Ureter (tissue), 1 donor: ENCODE measurements around the gene ZNF521. TPM values are rescaled to one million over a fixed set of nuclear protein-coding genes. Genes with fewer than 3 reads are reported as not detected.

Experiments
- DNase-seq: peaks from one replicate; pipeline ENCODE4 v3.0.0-alpha.2; 2020; ENCODE audit warnings: low spot score
- total RNA-seq: library from RNA; stranded (reverse); gene quantifications from one replicate; pipeline ENCODE4 v1.2.4, GENCODE V29; 2023
- donor health status: DM: yes; HTN: yes; CAD: no.

ZNF521 gene
- total RNA-seq, 1 donor from 2014 or later, result 11.6 TPM

- no peak for DNase-seq
Measured at GRCh38 chr18:25225151-25225550, 126.8 kb downstream of the ZNF521 start.

- no peak for DNase-seq
Measured at GRCh38 chr18:25223899-25224886, 127.8 kb downstream of the ZNF521 start.

- DNase-seq, result no peak
Measured at GRCh38 chr18:25223211-25223610, 128.8 kb downstream of the ZNF521 start.

- DNase-seq, result no peak
Measured at GRCh38 chr18:25222648-25223047, 129.3 kb downstream of the ZNF521 start.

- DNase-seq, result no peak
Measured at GRCh38 chr18:25210622-25211021, 141.3 kb downstream of the ZNF521 start.

- no peak for DNase-seq
Measured at GRCh38 chr18:25192065-25192464, 159.9 kb downstream of the ZNF521 start.

GRCh38 chr18:25190472-25190871, 161.5 kb downstream of the ZNF521 start:
- no peak for DNase-seq

GRCh38 chr18:25189391-25190185, 162.4 kb downstream of the ZNF521 start:
- no peak for DNase-seq

- DNase-seq, result no peak
Measured at GRCh38 chr18:25187521-25188192, 164.3 kb downstream of the ZNF521 start.

GRCh38 chr18:25186871-25187270, 165.1 kb downstream of the ZNF521 start:
- DNase-seq, result no peak

- DNase-seq, result no peak
Measured at GRCh38 chr18:25181993-25182392, 170.0 kb downstream of the ZNF521 start.

GRCh38 chr18:25181581-25181980, 170.4 kb downstream of the ZNF521 start:
- DNase-seq, result no peak

- no peak for DNase-seq
Measured at GRCh38 chr18:25180973-25181548, 170.9 kb downstream of the ZNF521 start.

- DNase-seq, result no peak
Measured at GRCh38 chr18:25177631-25178030, 174.3 kb downstream of the ZNF521 start.

GRCh38 chr18:25176518-25177042, 175.4 kb downstream of the ZNF521 start:
- DNase-seq, result no peak

- no peak for DNase-seq
Measured at GRCh38 chr18:25175558-25176517, 176.1 kb downstream of the ZNF521 start.

GRCh38 chr18:25174324-25174723, 177.6 kb downstream of the ZNF521 start:
- DNase-seq, result no peak

GRCh38 chr18:25171334-25171733, 180.6 kb downstream of the ZNF521 start:
- no peak for DNase-seq

- DNase-seq, result no peak
Measured at GRCh38 chr18:25170402-25170801, 181.6 kb downstream of the ZNF521 start.

GRCh38 chr18:25169701-25170100, 182.3 kb downstream of the ZNF521 start:
- no peak for DNase-seq
